Skin epidermis (tissue), 12 donors: ENCODE data around the gene KLHL35.
"Not testable (repeated sequence)": the region's sequence is repeated elsewhere in the genome, so short reads cannot be mapped to it uniquely, and the experiment has no call there.

Experiments used
- H3K27ac ChIP-seq, 21 experiments: fragments of 200-600 bp; sonication (generic) in 11 of 21; one replicate each; pipeline ENCODE4 v1.5.0; 2020; ENCODE audit warnings: mild to moderate bottlenecking in 3 of 21, inconsistent platforms in 2 of 21, moderate library complexity in 2 of 21
- H3K4me3 ChIP-seq, 7 experiments: fragments of 200-600 bp; sonication (generic) in 2 of 7; one replicate each; pipeline ENCODE4 v1.5.0; 2020; ENCODE audit warnings: inconsistent platforms in 2 of 7, mild to moderate bottlenecking in 2 of 7, moderate library complexity in 1 of 7

Gene KLHL35

GRCh38 chr11:75402002-75402773 lies 30.8 kb downstream of the KLHL35 start:
- Histone ChIP-seq H3K4me3 (no peak overlapping the region), H3K27ac (peak overlapping the region in 2 of 21 experiments; percentile 35 to 39)

DNA sequence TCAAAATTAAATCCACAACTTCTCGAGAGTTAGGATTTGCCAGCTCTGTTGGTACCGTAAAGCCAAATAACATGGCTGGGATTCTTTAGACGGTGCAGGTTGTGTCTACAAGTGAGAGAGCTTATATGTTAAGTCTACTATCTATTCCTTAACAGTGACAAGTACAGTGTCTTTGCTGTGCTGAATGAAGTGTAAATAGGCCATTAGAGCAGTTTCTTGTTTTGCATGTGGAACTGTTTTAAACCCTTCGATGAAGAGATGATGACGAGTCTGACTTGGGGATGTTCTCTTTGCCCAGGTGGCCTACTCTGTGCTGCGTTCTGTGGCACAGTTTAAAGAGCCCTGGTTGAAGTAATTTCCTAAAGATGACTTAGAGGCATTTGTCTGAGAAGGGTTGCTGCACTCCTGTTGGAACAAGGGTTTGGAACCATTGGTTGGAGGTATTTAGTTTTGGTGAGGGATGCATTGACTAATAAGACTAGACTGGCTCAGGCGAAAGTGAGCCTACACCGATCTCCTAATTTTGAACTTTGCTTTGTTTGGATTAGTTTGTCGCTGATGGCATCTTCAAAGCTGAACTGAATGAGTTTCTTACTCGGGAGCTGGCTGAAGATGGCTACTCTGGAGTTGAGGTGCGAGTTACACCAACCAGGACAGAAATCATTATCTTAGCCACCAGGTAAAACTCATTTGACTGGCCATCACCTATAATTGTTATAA lies 32.7 kb downstream of the KLHL35 start:
- peak overlapping the region; percentile 80 to 99 (median 96) for H3K27ac ChIP-seq

DNA sequence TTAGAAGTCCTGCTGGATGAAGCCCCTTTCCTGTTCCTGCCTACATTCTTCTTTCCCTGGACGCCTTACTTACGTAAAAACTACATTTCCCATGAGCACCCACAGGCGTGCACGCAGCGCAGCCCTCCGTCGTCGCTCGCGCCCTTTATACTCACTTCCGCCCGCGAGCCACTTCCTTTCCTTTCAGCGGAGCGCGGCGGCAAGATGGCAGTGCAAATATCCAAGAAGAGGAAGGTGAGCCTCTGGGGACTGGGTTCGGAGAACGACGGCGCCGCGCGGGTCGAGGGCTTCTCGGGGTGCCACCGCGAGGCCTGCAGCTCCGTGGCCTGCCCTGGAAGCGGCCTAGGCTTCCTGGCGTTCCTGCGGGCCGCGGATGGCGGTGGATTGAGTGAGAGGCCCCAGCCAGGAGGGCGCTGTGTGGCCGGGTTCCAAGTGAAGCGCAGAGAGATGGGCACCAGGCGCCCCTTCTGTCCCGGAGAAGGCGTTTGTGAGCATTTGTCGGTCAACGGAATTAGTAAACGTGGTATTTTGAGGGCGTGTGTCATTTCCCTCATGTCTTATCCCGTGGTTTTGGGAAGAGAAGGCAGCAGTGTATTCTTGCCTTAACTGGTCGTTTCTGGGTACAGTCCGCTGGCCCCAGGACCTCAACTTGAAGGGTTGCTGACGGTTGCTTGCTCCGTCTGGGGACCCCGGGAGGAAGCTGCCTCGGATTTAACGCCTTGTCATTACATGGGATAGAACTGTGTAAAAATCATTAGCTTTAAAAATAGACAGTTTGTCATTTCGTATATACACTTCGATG lies 33.5 kb downstream of the KLHL35 start, which contains the start of gene RPS3:
Gene RPS3 (plus strand): TSS at position 175 of the 802 bp plus-strand sequence. CDS start 30 bp downstream, at position 205.
- Histone ChIP-seq H3K27ac (peak within 1 kb of the TSS; percentile 80 to 99 (median 96)), H3K4me3 (peak within 1 kb of the TSS; percentile 59 to 95 (median 82))

More for the DNA sequence above, 32.7 kb downstream of the KLHL35 start:
- peak overlapping the region; percentile 59 to 95 (median 82) for H3K4me3 ChIP-seq

DNA sequence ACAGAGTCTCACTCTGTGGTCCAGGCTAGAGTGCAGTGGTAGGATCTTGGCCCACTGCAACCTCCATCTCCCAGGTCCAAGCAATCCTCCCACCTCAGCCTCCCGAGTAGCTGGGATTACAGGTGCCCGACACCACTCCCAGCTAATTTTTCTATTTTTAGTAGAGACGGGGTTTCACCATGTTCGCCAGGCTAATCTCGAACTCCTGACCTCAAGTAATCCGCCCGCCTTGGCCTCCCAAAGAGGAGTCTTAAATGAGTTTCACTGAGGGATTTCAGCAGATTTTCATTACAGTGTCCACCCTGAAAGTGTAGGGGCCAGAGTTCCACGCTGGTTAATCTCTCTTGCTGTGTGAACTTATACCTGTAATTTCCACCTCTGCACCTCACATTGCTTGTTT lies 34.1 kb downstream of the KLHL35 start:
- H3K27ac ChIP-seq: peak overlapping the region in 3 of 21 experiments; percentile 83 to 96 (median 94)
- no peak overlapping the region for H3K4me3 ChIP-seq

DNA sequence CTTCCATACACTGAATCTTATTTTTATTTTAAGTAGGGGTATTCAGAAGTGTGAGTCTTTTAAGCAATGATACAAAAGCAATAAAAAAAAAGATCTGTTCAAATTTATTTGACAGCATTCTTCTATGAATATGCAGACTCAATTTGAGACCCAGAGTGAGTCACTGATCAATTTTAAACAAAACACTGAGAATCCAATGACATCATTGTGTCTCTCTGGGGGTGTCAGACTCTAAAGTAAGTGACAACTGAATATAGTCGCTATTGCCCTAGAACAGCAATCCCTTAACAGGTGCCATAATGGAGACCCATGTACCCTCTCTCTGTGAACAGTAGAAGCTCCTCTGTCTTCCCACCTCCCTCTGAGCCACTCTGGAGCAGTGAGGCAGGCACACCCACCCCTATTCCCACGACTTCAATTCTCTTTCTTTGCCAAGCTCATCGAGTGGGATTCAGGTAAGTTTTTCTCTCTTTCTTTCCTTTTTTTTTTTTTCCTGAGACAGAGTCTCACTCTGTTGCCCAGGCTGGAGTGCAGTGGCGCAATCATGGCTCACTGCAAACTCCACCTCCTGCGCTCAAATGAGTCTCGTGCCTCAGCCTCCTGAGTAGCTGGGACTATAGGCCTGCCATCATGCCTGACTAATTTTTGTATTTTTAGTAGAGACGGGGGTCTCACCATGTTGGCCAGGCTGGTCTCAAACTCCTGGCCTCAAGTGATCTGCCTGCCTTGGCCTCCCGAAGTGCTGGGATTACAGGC lies 38.7 kb downstream of the KLHL35 start:
- Histone ChIP-seq H3K4me3 (no peak overlapping the region), H3K27ac (no peak overlapping the region)

GRCh38 chr11:75389925-75390324 lies 43.1 kb downstream of the KLHL35 start:
- H3K4me3 ChIP-seq: no peak overlapping the region
- H3K27ac ChIP-seq: no peak overlapping the region

GRCh38 chr11:75389276-75389605 lies 43.8 kb downstream of the KLHL35 start:
- Histone ChIP-seq H3K27ac (no peak overlapping the region), H3K4me3 (no peak overlapping the region)

DNA sequence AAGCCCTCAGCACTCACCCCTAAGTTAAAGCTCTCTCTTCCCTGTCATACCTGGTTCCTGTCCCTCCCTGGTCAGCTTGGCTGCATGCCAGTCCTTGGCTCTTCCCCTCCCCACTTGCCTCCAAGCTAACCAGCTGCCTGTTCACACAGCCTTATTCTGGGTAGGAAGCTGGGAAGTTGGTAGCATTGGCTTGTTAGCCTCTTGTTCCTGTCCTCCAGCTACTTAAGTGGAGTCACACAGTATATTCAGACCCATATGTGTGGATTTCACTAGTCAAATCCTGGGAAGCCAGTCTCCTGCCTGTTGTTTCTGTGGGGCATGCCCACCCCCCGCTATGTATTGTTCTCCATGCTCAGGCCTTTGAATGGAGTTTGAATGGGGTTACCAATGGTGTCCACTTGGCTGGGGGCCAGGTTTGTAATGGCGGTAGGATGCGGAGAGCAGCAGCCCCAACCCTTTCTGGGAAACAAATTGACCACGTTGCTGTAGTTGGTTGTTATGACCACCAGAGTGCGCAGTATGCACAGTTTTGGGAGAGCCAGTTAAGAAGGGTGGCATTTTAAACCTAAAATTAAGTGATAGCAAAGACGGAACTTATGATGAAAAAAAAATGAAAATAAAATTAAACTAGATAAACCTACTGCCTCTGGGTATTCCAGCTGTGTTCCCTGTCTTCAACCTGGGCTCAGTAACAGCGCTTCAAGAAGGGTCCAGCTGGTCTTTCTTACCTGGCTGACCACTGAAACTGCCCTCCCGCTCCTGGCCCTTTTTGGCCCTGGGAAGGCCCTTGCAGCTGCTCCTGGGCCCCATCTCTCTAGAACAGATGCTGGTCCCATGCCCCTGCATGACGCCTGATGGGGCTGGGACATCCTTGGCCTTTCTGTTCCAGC lies 44.4 kb downstream of the KLHL35 start:
- Histone ChIP-seq H3K27ac (peak overlapping the region in 3 of 21 experiments; percentile 19 to 47 (median 33)), H3K4me3 (no peak overlapping the region)

DNA sequence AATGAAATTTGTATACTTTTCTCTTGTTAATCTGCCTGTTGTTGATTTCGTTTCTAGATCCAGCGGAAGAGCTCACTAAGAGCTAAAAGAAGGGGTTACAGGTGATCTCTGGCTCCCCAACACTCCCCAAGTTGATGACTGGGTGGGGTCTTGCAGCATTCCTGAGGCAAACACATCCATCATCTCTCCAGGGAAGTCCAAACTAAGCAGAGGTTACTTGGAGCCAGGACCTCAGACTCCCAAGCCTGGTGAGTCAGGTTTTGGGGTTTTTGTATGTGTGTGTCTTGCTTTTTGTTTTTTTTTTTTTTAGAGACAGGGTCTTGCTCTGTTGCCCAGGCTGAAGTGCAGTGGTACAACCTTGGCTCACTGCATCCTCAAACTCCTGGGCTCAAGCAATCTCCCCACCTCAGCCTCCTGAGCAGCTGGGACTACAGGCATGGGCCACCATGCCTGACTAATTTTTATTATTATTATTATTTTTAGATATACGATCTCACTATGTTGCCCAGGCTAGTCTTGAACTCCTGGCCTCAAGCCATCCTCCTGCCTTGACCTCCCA lies 45.2 kb downstream of the KLHL35 start:
- Histone ChIP-seq H3K4me3 (no peak overlapping the region), H3K27ac (peak overlapping the region in 3 of 21 experiments; percentile 3 to 33 (median 19))

DNA sequence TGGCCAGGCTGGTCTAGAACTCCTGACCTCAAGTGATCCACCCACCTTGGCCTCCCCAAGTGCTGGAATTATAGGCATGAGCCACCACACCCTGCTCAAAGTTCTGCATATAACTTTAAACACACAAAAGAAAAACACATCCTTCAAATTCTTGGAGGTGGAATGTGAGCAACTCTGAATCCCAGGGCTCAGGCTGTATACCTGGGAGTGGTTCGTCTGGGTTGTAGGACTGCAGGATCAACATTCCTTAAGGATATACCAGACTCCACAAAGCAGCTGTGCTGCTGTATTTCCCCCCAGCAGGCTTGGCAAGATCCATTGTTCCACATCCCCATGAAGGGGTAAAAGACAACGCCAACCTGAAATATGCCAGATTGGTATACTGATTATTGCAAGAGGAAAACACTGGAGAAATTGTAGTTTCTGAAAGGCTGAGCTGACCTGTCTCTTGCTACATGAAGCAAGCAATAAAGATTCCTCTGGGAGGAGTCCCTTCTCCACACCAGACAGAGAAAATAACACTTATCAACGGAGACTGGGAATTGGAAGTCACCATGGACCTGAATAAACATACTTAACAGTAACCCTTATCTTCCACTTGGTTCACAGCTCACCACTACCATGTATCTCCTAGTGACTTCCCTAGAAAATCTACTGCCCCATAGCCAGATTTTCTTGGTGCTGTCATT lies 45.9 kb downstream of the KLHL35 start:
- no peak overlapping the region for H3K4me3 ChIP-seq
- peak overlapping the region in 1 of 21 experiments; percentile 3 for H3K27ac ChIP-seq

GRCh38 chr11:75384438-75385080 lies 48.4 kb downstream of the KLHL35 start:
- H3K4me3 ChIP-seq: no peak overlapping the region
- no peak overlapping the region for H3K27ac ChIP-seq

DNA sequence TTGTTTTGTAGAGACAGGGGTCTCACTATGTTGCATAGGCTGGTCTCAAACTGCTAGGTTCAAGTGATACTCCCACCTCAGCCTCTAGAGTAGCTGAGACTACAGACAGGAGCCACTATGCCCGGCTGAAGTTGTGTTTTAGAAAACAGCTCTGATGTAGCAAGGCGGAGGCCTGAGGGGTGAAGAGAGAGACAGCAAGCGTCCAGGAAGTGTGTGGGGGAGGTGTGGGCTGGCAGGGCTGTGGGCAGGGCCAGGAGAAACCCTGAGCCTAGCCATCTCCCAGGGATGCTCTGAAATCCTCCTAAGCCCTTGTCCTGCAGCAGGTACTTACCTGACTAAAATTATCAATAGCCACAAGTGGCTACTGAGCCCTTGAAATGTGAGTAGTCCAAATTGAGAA lies 49.8 kb downstream of the KLHL35 start:
- H3K4me3 ChIP-seq: no peak overlapping the region

DNA sequence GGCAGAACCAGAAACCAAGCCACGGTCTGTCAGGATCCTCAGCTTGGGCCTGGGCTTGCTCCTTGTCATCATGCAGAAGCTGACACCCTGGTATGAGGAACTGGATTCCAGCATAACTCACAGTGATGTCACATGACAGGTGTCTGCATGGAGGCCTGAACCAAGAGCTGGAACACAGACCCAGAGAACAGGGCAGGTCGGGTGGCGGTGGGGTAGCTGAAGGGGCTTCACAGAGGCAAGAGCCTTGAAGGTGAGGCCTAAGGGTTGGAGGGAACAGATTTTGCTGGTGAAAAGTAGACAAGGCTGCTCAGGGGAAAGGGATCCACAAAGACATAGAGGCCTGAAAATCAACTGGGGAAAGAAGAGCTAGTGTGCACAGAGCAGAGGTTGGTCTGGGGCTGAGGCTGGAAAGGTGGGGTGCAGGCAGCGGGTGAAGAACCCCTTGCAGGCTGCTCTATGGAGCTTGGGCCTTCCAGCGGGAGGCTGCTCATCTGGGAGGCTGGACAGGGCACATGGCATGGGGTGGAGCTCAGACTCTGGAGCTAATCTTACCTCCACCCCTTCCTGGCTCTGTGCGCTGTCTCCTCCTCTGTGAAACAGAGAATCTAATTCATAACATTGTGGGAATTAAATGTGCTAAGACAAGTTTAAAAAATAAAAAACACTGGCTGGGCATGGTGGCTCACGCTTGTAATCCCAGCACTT lies 52.1 kb downstream of the KLHL35 start:
- no peak overlapping the region for H3K4me3 ChIP-seq
- peak overlapping the region in 5 of 21 experiments; percentile 0 to 55 (median 12) for H3K27ac ChIP-seq

More for the DNA sequence above, 49.8 kb downstream of the KLHL35 start:
- peak overlapping the region in 2 of 21 experiments; percentile 27 to 62 for H3K27ac ChIP-seq

- peak overlapping the region in 4 of 21 experiments; percentile 0 to 55 (median 12) for H3K27ac ChIP-seq
- no peak overlapping the region for H3K4me3 ChIP-seq
Observed at GRCh38 chr11:75380245-75380644, 52.8 kb downstream of the KLHL35 start.

GRCh38 chr11:75378776-75379175 lies 54.2 kb downstream of the KLHL35 start:
- not testable (repeated sequence) for H3K27ac ChIP-seq, H3K4me3 ChIP-seq

- no peak overlapping the region for H3K4me3 ChIP-seq
- no peak overlapping the region for H3K27ac ChIP-seq
Observed at GRCh38 chr11:75376175-75376574, 56.8 kb downstream of the KLHL35 start.
